PC-3 (cell line): Measurements from ENCODE around the gene FAM163B.

Source experiments
- CTCF ChIP-seq: fragments of 300-600 bp; sonication (generic); conservative IDR thresholded peaks from 2 replicates; pipeline ENCODE4 v1.5.1; 2017; ENCODE audit warnings: antibody characterized with exemption, low read depth, mild to moderate bottlenecking, low read length
- EZH2 ChIP-seq: fragments of 300-600 bp; sonication (generic); IDR thresholded peaks from one replicate; pipeline ENCODE4 v1.6.1; 2017; ENCODE audit warnings: antibody characterized with exemption, mild to moderate bottlenecking, low read length; ENCODE audit not compliant: unreplicated experiment

GRCh38 chr9:133634081-133634691, 25.0 kb upstream of the FAM163B start:
- TF ChIP-seq CTCF (no peak), EZH2 (no peak)
